Endothelial cell of umbilical vein (primary cell): Measurements from ENCODE around the gene TSHZ1. TPM values are rescaled to one million over a fixed set of nuclear protein-coding genes. Genes with fewer than 3 reads are reported as not detected.

Source experiments
- BruUV-seq: library from RNA; stranded (reverse); fragments of 400-500 nt; replicated peaks from 2 replicates; lab custom pipeline; 2021; lab: Mats Ljungman, UMichigan
- CTCF ChIA-PET: fragments of 300-600, 350-600 bp; sonication (Branson Sonifier 250); formaldehyde crosslinking; loops from one replicate; lab custom pipeline; 2021; ENCODE audit warnings: antibody characterized with exemption, inconsistent platforms; lab: Charles Lee
- POLR2A ChIA-PET: fragments of 300-600, 350-600 bp; sonication (Branson Sonifier 250); formaldehyde crosslinking; loops from one replicate; lab custom pipeline; 2021; ENCODE audit warnings: antibody characterized with exemption, inconsistent platforms; lab: Charles Lee
- DNase-seq: peaks from one replicate; pipeline ENCODE4 v3.0.0-alpha.2; 2011; ENCODE audit warnings: low read depth, low spot score
- FAIRE-seq: peaks from 2 replicates; lab custom pipeline; 2011; peaks lifted over from hg19 to GRCh38; lab: Jason Lieb, UNC
- H2AFZ ChIP-seq: 2 replicates; pipeline ENCODE4 v1.6.0; 2012; ENCODE audit warnings: low read depth, low read length, control low read depth, inconsistent platforms
- H3K27ac ChIP-seq: 2 replicates; pipeline ENCODE4 v1.5.1; 2011; ENCODE audit warnings: low read depth, mild to moderate bottlenecking, control low read depth, low read length, moderate library complexity; ENCODE audit not compliant: insufficient read depth
- H3K27me3 ChIP-seq, 2 experiments: 2 replicates each; pipeline versions ENCODE4 v1.6.0 to v1.6.1; 2011; ENCODE audit warnings: low read length in 2 of 2, mixed read lengths in 1 of 2; ENCODE audit not compliant: control insufficient read depth in 2 of 2, insufficient read depth in 2 of 2
- H3K36me3 ChIP-seq, 2 experiments: 2 replicates in 1 of 2; 3 replicates in 1 of 2; pipeline ENCODE4 v1.5.1; 2011; ENCODE audit warnings: low read length in 2 of 2, mild to moderate bottlenecking in 1 of 2, moderate library complexity in 1 of 2; ENCODE audit not compliant: control insufficient read depth in 2 of 2, insufficient read depth in 2 of 2; ENCODE audit errors: extremely low read depth in 1 of 2
- H3K4me1 ChIP-seq: 3 replicates; pipeline ENCODE4 v1.5.1; 2011; ENCODE audit warnings: mild to moderate bottlenecking, low read length; ENCODE audit not compliant: control insufficient read depth, insufficient read depth; ENCODE audit errors: extremely low read depth
- H3K4me2 ChIP-seq: 2 replicates; pipeline ENCODE4 v1.6.1; 2011; ENCODE audit warnings: low read length, control low read depth, mixed read lengths; ENCODE audit not compliant: insufficient read depth
- H3K4me3 ChIP-seq, 3 experiments: fragments of 200-600 bp in 1 of 3; sonication (generic), shearing (Covaris generic) in 1 of 3; replicated peaks in 1 of 3; 2 replicates each; pipeline ENCODE4 v1.5.1; 2011 to 2016; ENCODE audit warnings: control low read depth in 3 of 3, low read length in 3 of 3, mild to moderate bottlenecking in 2 of 3, inconsistent platforms in 1 of 3, low read depth in 1 of 3, moderate library complexity in 1 of 3; ENCODE audit not compliant: insufficient read depth in 1 of 3
- H3K79me2 ChIP-seq: 2 replicates; pipeline ENCODE4 v1.6.0; 2012; ENCODE audit warnings: low read length, inconsistent platforms; ENCODE audit not compliant: control insufficient read depth, insufficient read depth
- H3K9ac ChIP-seq: replicated peaks from 2 replicates; pipeline ENCODE3; 2011; ENCODE audit warnings: low read length, control low read depth; ENCODE audit not compliant: insufficient read depth; ENCODE audit errors: extremely low read depth
- H3K9me1 ChIP-seq: replicated peaks from 3 replicates; pipeline ENCODE4 v1.6.0; 2011; ENCODE audit warnings: mild to moderate bottlenecking, low read length; ENCODE audit not compliant: control insufficient read depth, insufficient read depth; ENCODE audit errors: extremely low read depth
- H3K9me3 ChIP-seq: replicated peaks from 2 replicates; pipeline ENCODE4 v1.5.1; 2012; ENCODE audit warnings: low read length, inconsistent platforms; ENCODE audit not compliant: control insufficient read depth, insufficient read depth
- H4K20me1 ChIP-seq: replicated peaks from 2 replicates; pipeline ENCODE3; 2011; ENCODE audit warnings: mild to moderate bottlenecking, low read length; ENCODE audit not compliant: control insufficient read depth, insufficient read depth; ENCODE audit errors: extremely low read depth
- CTCF ChIP-seq, 2 donors: IDR thresholded peaks; 1 replicate in 1 of 2; 2 replicates in 1 of 2; pipeline ENCODE4 v1.5.1; 2011; ENCODE audit warnings: low read length in 2 of 2, mild to moderate bottlenecking in 2 of 2, moderate library complexity in 2 of 2, control low read depth in 1 of 2, inconsistent platforms in 1 of 2, low read depth in 1 of 2; ENCODE audit not compliant: insufficient read depth in 1 of 2; ENCODE audit errors: extremely low read depth in 1 of 2
- EZH2 ChIP-seq: IDR thresholded peaks from 2 replicates; pipeline ENCODE4 v1.6.1; 2012; ENCODE audit warnings: borderline replicate concordance, low read depth, mild to moderate bottlenecking, moderate library complexity, low read length, inconsistent platforms; ENCODE audit not compliant: severe bottlenecking
- FOS ChIP-seq: IDR thresholded peaks from 2 replicates; pipeline ENCODE4 v1.6.1; 2011; ENCODE audit warnings: mild to moderate bottlenecking, low read length, moderate library complexity, borderline replicate concordance; ENCODE audit not compliant: insufficient read depth
- GATA2 ChIP-seq: IDR thresholded peaks from 2 replicates; pipeline ENCODE4 v1.7.0; 2011; ENCODE audit warnings: low read depth, mild to moderate bottlenecking, moderate library complexity, mixed read lengths, low read length; ENCODE audit not compliant: insufficient read length, insufficient read depth
- JUN ChIP-seq: IDR thresholded peaks from 2 replicates; pipeline ENCODE4 v1.6.1; 2011; ENCODE audit warnings: borderline replicate concordance, low read depth; ENCODE audit not compliant: insufficient read length, insufficient read depth
- MYC ChIP-seq: IDR thresholded peaks from one replicate; pipeline ENCODE4 v1.6.1; 2011; ENCODE audit warnings: mild to moderate bottlenecking, low read depth, low read length
- POLR2A ChIP-seq: IDR thresholded peaks from 2 replicates; pipeline ENCODE4 v1.6.1; 2012; ENCODE audit warnings: low read depth, mild to moderate bottlenecking, control low read depth, low read length
- POLR2AphosphoS5 ChIP-seq: IDR thresholded peaks from 2 replicates; pipeline ENCODE4 v1.6.1; 2012; ENCODE audit warnings: low read depth, mild to moderate bottlenecking, control low read depth, low read length, moderate library complexity; ENCODE audit not compliant: insufficient read depth
- dilution Hi-C: fragments of 300-500 bp; cut with MboI; formaldehyde crosslinking; loops from one replicate; pipeline ENCODE4 v1.15.0; 2019; ENCODE audit warnings: low sequenced_read_pairs; ENCODE audit not compliant: extremely low pct_ligation_motif_present
- intact Hi-C: fragments of 100-400 bp; cut with micrococcal nuclease; formaldehyde crosslinking; loops from one replicate; pipeline ENCODE4 v1.10.0; 2022
- polyA plus RNA-seq, 4 experiments: library from polyadenylated mRNA; depleted of rRNA in 3 of 4; stranded (reverse) in 3 of 4; unstranded in 1 of 4; fragments of >200 nt; gene quantifications; 2 replicates each; pipeline versions ENCODE4 v1.2.1 to v1.2.3, GENCODE V29; 2011 to 2012; ENCODE audit warnings: missing spikeins in 1 of 4
- total RNA-seq: library from RNA; stranded (reverse); gene quantifications from 2 replicates; pipeline ENCODE4 v1.2.3, GENCODE V29; 2021
- TF ChIP-seq, protein P1 (sequence below): IDR thresholded peaks from 2 replicates; pipeline ENCODE4 v1.6.1; 2011; ENCODE audit not compliant: insufficient read depth, insufficient read length

Gene TSHZ1
- total and polyA plus RNA-seq, 2 donors (not counting 3 experiments of a cell fraction or from before 2014, with no cell fraction given): 4.2 to 10.2 TPM

- DNase-seq (no peak), FAIRE-seq (no peak)
- TF ChIP-seq GATA2 (no peak), EZH2 (no peak), CTCF (IDR thresholded peaks at IDR 0.05; ENCODE audit: extremely low read depth in 1 of 2, insufficient read depth in 1 of 2, low read depth in 1 of 2, low read length in 2 of 2) (no peak), MYC (no peak), POLR2A (no peak)
- TF ChIP-seq, protein P1, sequence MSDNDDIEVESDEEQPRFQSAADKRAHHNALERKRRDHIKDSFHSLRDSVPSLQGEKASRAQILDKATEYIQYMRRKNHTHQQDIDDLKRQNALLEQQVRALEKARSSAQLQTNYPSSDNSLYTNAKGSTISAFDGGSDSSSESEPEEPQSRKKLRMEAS: no peak
- Histone ChIP-seq H3K4me3 (no peak overlapping the region), H3K4me1 (no peaks in the 10 kb centered on the region), H3K9ac (no peak overlapping the region), H3K9me1 (no peaks in the 10 kb centered on the region), H3K36me3 (no peaks in the 10 kb centered on the region), H2AFZ (no peak overlapping the region), H3K27me3 (no peaks in the 10 kb centered on the region), H3K9me3 (no peaks in the 10 kb centered on the region), H3K4me2 (no peak overlapping the region), H3K79me2 (no peaks in the 10 kb centered on the region), H3K27ac (no peak overlapping the region), H4K20me1 (no peaks in the 10 kb centered on the region)
- POLR2A ChIA-PET: no interaction called here
- intact Hi-C loops: no loop called here
- dilution Hi-C loops: no loop called here
- CTCF ChIA-PET: no interaction called here
- BruUV-seq: no TSS peak
These were observed 83.0 kb downstream of the TSHZ1 start for GRCh38 chr18:75293591-75293990.

- DNase-seq (no peak), FAIRE-seq (no peak)
- Histone ChIP-seq H4K20me1 (no peaks in the 10 kb centered on the region), H3K27ac (no peak overlapping the region), H3K4me3 (no peak overlapping the region), H3K9me3 (no peaks in the 10 kb centered on the region), H3K27me3 (no peaks in the 10 kb centered on the region), H2AFZ (no peak overlapping the region), H3K4me1 (no peaks in the 10 kb centered on the region), H3K9ac (no peak overlapping the region), H3K4me2 (no peak overlapping the region), H3K36me3 (no peaks in the 10 kb centered on the region), H3K79me2 (no peaks in the 10 kb centered on the region), H3K9me1 (no peaks in the 10 kb centered on the region)
- POLR2A ChIA-PET: no interaction called here
- CTCF ChIA-PET: interaction anchor here (1.4 kb wide), 1 partner anchor 645 kb away, joined by 4 read pairs; no protein-coding TSS in a partner anchor
- dilution Hi-C loops (no loop called here), intact Hi-C loops (no loop called here)
- TF ChIP-seq POLR2A (no peak), POLR2AphosphoS5 (no peak), EZH2 (no peak), GATA2 (no peak), FOS (no peak), CTCF (IDR thresholded peaks at IDR 0.05; ENCODE audit: extremely low read depth in 1 of 2, insufficient read depth in 1 of 2, low read depth in 1 of 2, low read length in 2 of 2) (no peak), JUN (no peak), MYC (no peak)
- TF ChIP-seq, protein P1: no peak
- no TSS peak for BruUV-seq
These were observed 87.1 kb downstream of the TSHZ1 start for GRCh38 chr18:75297731-75298130.
